Erythroblast (primary cell): Measurements from ENCODE around the gene SPATS1.

ENCODE experiments used
- GATA1 ChIP-seq: IDR thresholded peaks from 2 replicates; pipeline ENCODE4 v1.6.1; 2011; ENCODE audit warnings: low read depth, mild to moderate bottlenecking, control low read depth, low read length, moderate library complexity
- POLR2A ChIP-seq: IDR thresholded peaks from 2 replicates; pipeline ENCODE4 v1.6.1; 2011; ENCODE audit warnings: mild to moderate bottlenecking, low read length

DNA sequence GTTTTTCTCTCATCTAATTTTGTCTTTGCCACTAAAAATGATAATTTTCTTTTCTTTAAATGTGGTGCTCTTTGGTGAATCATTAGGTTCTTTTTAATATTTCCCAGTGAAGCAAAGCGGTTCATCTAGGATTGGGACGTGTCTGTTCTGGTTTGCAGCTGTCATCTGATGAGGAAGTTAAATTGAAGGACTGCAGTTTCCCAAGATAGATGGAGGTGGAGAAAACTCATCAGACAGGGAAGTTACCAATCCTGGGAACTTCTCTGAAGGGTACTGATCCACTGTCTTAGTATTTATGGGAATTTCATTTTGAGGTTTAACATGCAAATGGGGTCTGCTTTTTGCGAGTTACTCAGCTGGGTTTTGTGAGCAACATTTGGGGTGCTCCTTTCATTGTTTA lies 26.9 kb upstream of the SPATS1 start:
- TF ChIP-seq POLR2A (no peak), GATA1 (no peak)
